Measurements from ENCODE around the gene TAF1B.

DNA sequence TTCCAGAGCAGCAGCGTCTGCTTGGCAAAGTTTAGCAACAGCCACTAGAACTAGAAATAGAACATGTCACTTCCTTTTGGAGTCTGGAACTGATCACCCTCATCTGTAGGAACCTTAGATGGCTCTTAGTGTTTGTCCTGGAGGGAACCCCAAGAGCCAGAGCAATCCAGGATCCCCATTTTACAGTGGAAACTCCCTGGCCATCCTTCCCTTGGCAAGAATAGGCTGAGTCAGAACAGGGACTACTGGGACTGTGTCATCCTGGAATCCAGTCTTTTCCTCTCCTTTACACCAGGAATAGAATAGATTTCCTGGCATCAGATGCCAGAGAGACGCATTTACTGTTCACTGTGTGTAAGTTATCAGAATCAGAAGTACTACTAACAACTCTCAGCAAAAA is 75.0 kb downstream of the TAF1B start:
- TF ChIP-seq, protein P1, sequence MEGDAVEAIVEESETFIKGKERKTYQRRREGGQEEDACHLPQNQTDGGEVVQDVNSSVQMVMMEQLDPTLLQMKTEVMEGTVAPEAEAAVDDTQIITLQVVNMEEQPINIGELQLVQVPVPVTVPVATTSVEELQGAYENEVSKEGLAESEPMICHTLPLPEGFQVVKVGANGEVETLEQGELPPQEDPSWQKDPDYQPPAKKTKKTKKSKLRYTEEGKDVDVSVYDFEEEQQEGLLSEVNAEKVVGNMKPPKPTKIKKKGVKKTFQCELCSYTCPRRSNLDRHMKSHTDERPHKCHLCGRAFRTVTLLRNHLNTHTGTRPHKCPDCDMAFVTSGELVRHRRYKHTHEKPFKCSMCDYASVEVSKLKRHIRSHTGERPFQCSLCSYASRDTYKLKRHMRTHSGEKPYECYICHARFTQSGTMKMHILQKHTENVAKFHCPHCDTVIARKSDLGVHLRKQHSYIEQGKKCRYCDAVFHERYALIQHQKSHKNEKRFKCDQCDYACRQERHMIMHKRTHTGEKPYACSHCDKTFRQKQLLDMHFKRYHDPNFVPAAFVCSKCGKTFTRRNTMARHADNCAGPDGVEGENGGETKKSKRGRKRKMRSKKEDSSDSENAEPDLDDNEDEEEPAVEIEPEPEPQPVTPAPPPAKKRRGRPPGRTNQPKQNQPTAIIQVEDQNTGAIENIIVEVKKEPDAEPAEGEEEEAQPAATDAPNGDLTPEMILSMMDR (IDR thresholded peaks at IDR 0.05; ENCODE audit: insufficient read depth, low read length, poor library complexity, severe bottlenecking): no peak
- no peak for TF ChIP-seq EZH2phosphoT487 (conservative IDR thresholded peaks at IDR 0.05; ENCODE audit: low read length)

Data from SU-DHL-6 (cell line).